GM18507 (cell line): ENCODE data around the gene SEMA3C.

Experiments
- DNase-seq: peaks from one replicate; pipeline ENCODE4 v3.0.0; 2011; ENCODE audit warnings: low read depth; ENCODE audit not compliant: insufficient read length; ENCODE audit errors: extremely low spot score
- FAIRE-seq: peaks from 2 replicates; lab custom pipeline; 2011; peaks lifted over from hg19 to GRCh38; lab: Jason Lieb, UNC

The SEMA3C gene

GRCh38 chr7:80770061-80770460 is 148.8 kb downstream of the SEMA3C start:
- DNase-seq (no peak), FAIRE-seq (no peak)

- no peak for FAIRE-seq
- DNase-seq = no peak
Observed at GRCh38 chr7:80768756-80769155, 150.1 kb downstream of the SEMA3C start.

- DNase-seq (no peak), FAIRE-seq (no peak)
Observed at GRCh38 chr7:80767654-80768053, 151.2 kb downstream of the SEMA3C start.

GRCh38 chr7:80766724-80767123 is 152.1 kb downstream of the SEMA3C start:
- FAIRE-seq = no peak

GRCh38 chr7:80764132-80764531 is 154.7 kb downstream of the SEMA3C start:
- FAIRE-seq (no peak), DNase-seq (no peak)

More at GRCh38 chr7:80766724-80767123, 152.1 kb downstream of the SEMA3C start:
- no peak for DNase-seq

- DNase-seq = no peak
- no peak for FAIRE-seq
Observed at GRCh38 chr7:80763704-80764103, 155.1 kb downstream of the SEMA3C start.

GRCh38 chr7:80763289-80763688 is 155.6 kb downstream of the SEMA3C start:
- FAIRE-seq (no peak), DNase-seq (no peak)

- DNase-seq = no peak
- FAIRE-seq = no peak
Observed at GRCh38 chr7:80760292-80760691, 158.6 kb downstream of the SEMA3C start.

- no peak for FAIRE-seq
- DNase-seq = no peak
Observed at GRCh38 chr7:80752954-80753690, 165.7 kb downstream of the SEMA3C start.

GRCh38 chr7:80749270-80749669 is 169.6 kb downstream of the SEMA3C start:
- FAIRE-seq (no peak), DNase-seq (no peak)

GRCh38 chr7:80748363-80749042 is 170.3 kb downstream of the SEMA3C start:
- no peak for FAIRE-seq

GRCh38 chr7:80740778-80741545 is 177.9 kb downstream of the SEMA3C start:
- DNase-seq (no peak), FAIRE-seq (no peak)

More at GRCh38 chr7:80748363-80749042, 170.3 kb downstream of the SEMA3C start:
- no peak for DNase-seq

GRCh38 chr7:80736371-80737125 is 182.3 kb downstream of the SEMA3C start:
- no peak for DNase-seq
- no peak for FAIRE-seq

- DNase-seq (no peak), FAIRE-seq (no peak)
Observed at GRCh38 chr7:80735330-80735729, 183.5 kb downstream of the SEMA3C start.

GRCh38 chr7:80734011-80734410 is 184.8 kb downstream of the SEMA3C start:
- FAIRE-seq (no peak), DNase-seq (no peak)

- DNase-seq (no peak), FAIRE-seq (no peak)
Observed at GRCh38 chr7:80733333-80733915, 185.4 kb downstream of the SEMA3C start.

- FAIRE-seq (no peak), DNase-seq (no peak)
Observed at GRCh38 chr7:80732630-80733029, 186.2 kb downstream of the SEMA3C start.

GRCh38 chr7:80731281-80731680 is 187.6 kb downstream of the SEMA3C start:
- no peak for DNase-seq
- FAIRE-seq = no peak

- DNase-seq (no peak), FAIRE-seq (no peak)
Observed at GRCh38 chr7:80729591-80730320, 189.1 kb downstream of the SEMA3C start.
